Lower lobe of right lung (tissue), 2 donors: Measurements from ENCODE around the gene SYCP1. TPM values are rescaled to one million over a fixed set of nuclear protein-coding genes. Genes with fewer than 3 reads are reported as not detected.
A peak's percentile ranks its signal among the peaks of the same experiment; 100 is the strongest.

Source experiments
- ATAC-seq, 2 donors: fragments of 200-7000 bp; cut with Tn5 transposase; one replicate each; pipeline ENCODE4 v1.9.1; 2020 to 2022; ENCODE audit warnings: mild to moderate bottlenecking in 2 of 2, moderate library complexity in 2 of 2
- DNase-seq: peaks from one replicate; pipeline ENCODE4 v3.0.0-alpha.2; 2020
- H3K27ac ChIP-seq: fragments of 200-600 bp; one replicate; pipeline ENCODE4 v1.8.0; 2022
- H3K27me3 ChIP-seq: fragments of 200-600 bp; one replicate; pipeline ENCODE4 v1.8.0; 2022; ENCODE audit warnings: low read depth
- H3K36me3 ChIP-seq: fragments of 200-600 bp; one replicate; pipeline ENCODE4 v1.8.0; 2022; ENCODE audit warnings: mild to moderate bottlenecking
- H3K4me1 ChIP-seq: fragments of 200-600 bp; one replicate; pipeline ENCODE4 v1.8.0; 2022
- H3K4me3 ChIP-seq: fragments of 200-600 bp; one replicate; pipeline ENCODE4 v1.8.0; 2022; ENCODE audit warnings: mild to moderate bottlenecking
- H3K9me3 ChIP-seq: fragments of 200-600 bp; one replicate; pipeline ENCODE4 v1.8.0; 2022
- intact Hi-C: fragments of 100-400 bp; cut with DNase I; formaldehyde crosslinking; loops from one replicate; pipeline ENCODE4 v1.11.0; 2022
- total RNA-seq: library from RNA; stranded (reverse); fragmentation: NEBNext Ultra II Directional; extraction: Animal tissue kit (Norgen Biotek cat#: 25700); gene quantifications from one replicate; pipeline ENCODE4 v1.2.1, GENCODE V29; 2021
- TF ChIP-seq, protein P1 (sequence below): fragments of 200-600 bp; IDR thresholded peaks from one replicate; pipeline ENCODE4 v1.8.0; 2022; ENCODE audit warnings: antibody characterized with exemption, mild to moderate bottlenecking
- donor health status: DM: no; HTN: yes; CAD: no; lungs with severe emphysema.

SYCP1 gene
- total RNA-seq, 1 donor from 2014 or later = not detected

DNA sequence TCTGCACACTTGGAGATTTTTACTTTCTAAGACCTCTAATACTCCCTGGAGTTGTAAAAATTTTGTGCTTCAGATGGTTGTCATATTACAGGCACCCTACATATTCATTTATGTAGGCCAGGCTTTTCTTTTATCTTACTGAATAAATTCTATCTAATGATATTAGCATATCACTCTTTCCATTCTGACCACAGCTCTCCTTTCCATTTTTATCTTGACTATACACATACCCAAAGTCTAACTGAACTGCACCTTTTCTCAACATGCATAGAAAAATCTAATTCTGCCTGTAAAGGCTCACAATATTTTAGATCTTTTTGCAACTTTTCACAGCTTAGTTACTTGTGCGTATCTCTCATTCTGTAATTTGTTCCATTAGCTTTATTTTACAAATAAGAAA is 122.2 kb downstream of the SYCP1 start:
- H3K27ac ChIP-seq = no peak overlapping the region
- DNase-seq (no peak), ATAC-seq (no peak)
- H3K4me1 ChIP-seq = no peaks in the 10 kb centered on the region
- TF ChIP-seq, protein P1, sequence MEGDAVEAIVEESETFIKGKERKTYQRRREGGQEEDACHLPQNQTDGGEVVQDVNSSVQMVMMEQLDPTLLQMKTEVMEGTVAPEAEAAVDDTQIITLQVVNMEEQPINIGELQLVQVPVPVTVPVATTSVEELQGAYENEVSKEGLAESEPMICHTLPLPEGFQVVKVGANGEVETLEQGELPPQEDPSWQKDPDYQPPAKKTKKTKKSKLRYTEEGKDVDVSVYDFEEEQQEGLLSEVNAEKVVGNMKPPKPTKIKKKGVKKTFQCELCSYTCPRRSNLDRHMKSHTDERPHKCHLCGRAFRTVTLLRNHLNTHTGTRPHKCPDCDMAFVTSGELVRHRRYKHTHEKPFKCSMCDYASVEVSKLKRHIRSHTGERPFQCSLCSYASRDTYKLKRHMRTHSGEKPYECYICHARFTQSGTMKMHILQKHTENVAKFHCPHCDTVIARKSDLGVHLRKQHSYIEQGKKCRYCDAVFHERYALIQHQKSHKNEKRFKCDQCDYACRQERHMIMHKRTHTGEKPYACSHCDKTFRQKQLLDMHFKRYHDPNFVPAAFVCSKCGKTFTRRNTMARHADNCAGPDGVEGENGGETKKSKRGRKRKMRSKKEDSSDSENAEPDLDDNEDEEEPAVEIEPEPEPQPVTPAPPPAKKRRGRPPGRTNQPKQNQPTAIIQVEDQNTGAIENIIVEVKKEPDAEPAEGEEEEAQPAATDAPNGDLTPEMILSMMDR = no peak
- no peaks in the 10 kb centered on the region for H3K36me3 ChIP-seq
- intact Hi-C loops = loop anchor here (5.0 kb wide), 1 partner anchor 135 kb away; no protein-coding TSS in a partner anchor
- H3K9me3 ChIP-seq = no peaks in the 10 kb centered on the region
- H3K4me3 ChIP-seq = no peak overlapping the region
- no peaks in the 10 kb centered on the region for H3K27me3 ChIP-seq

DNA sequence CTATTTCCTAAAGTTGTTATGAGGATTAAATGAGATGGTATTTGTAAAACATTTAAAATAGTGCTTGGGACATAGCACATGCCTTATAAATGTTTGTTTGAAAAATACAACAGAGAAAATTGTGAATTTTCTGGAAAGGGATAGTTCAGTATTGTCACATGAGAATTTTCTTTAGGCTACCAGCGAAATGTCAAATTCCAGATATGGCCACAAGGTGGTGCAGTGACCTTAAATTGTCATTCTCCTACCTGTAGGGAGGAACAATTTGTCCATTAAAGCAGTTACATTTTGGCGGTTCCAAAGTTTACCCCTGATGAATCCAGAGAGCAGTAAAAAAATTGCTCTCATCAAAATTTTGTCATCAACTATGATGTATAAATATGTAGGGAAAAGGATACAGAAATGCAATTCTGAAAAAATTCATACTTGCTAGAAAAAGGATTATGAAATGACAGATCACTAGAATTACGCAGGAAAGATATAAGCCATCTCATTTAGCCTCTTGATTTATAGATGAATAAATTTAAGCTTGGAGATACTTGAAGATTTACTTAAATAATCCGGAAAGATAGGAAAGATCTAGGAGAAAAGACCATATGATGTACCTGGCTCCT is 124.7 kb downstream of the SYCP1 start:
- Histone ChIP-seq H3K4me3 (no peak overlapping the region), H3K27ac (no peak overlapping the region), H3K4me1 (no peaks in the 10 kb centered on the region), H3K9me3 (no peaks in the 10 kb centered on the region), H3K27me3 (no peaks in the 10 kb centered on the region), H3K36me3 (no peaks in the 10 kb centered on the region)
- ATAC-seq = peak; percentile 52 to 53
- TF ChIP-seq, protein P1 = peak; percentile 88
- intact Hi-C loops = loop anchor here (5.0 kb wide), 1 partner anchor 133 kb away; no protein-coding TSS in a partner anchor
- no peak for DNase-seq

DNA sequence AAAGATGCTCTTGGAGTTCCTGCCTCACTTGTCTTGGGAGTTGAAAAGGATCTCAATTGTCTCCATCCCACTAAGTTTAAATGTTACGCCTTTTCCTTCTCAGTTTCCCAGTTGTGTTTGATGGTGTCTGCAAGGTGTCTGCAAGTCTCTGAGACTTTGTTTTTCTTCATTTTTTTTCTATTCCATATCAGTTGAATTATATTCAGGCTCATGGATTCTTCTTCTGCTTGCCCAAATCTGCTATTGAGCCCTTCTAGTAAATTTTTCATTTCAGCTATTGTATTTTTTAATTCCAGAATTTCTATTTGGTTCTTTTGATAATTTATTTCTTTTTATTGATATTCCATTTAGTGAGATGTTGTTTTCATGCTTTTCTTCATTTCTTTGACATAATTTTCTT is 127.6 kb downstream of the SYCP1 start:
- DNase-seq (no peak), ATAC-seq (no peak)
- Histone ChIP-seq H3K4me1 (no peaks in the 10 kb centered on the region), H3K27ac (no peak overlapping the region), H3K9me3 (no peaks in the 10 kb centered on the region), H3K36me3 (no peaks in the 10 kb centered on the region), H3K4me3 (no peak overlapping the region), H3K27me3 (no peaks in the 10 kb centered on the region)
- TF ChIP-seq, protein P1 = no peak
- intact Hi-C loops = no loop called here

DNA sequence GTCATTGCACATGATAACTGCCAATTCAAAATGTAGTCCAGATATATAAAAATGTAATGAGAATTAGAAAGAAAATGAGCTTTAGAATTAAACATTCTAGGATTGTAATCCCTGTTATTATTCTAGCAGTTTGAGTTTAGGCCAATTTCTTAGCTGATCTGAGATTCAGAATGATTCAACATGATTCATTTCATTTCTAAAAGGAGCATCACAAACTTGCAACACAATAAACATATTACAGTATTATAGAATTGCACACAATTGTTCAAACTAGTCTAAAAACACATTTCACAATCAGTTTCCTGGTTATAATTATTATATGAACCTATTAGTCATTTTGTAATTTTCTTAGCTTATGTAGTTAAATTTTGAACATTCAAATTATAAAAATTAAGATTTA is 131.6 kb downstream of the SYCP1 start:
- intact Hi-C loops = no loop called here
- Histone ChIP-seq H3K27me3 (no peaks in the 10 kb centered on the region), H3K27ac (no peak overlapping the region), H3K4me1 (no peaks in the 10 kb centered on the region), H3K4me3 (no peak overlapping the region), H3K36me3 (no peaks in the 10 kb centered on the region), H3K9me3 (peaks cover 15% of the 10 kb centered on the region)
- no peak for ATAC-seq
- TF ChIP-seq, protein P1 = no peak
- DNase-seq = no peak

DNA sequence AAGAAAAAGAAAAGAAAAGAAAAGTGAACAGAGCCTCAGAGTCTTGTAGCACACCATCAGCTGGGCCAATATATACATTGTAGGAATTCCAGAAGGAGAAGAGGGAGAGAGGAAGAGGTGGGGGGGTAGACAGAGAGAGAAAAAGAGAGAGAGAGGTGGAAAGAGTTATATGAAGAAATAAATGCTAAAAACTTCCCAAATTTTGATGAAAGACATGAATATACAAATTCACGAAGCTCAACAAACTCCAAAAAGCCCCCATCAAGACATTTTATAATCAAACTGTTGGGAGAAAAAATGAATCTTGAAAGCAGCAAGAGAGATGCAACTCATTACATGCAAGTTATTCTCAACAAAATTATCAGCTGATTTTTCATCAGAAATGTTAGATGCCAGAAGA is 133.4 kb downstream of the SYCP1 start:
- intact Hi-C loops = no loop called here
- no peaks in the 10 kb centered on the region for H3K36me3 ChIP-seq
- H3K4me1 ChIP-seq = no peaks in the 10 kb centered on the region
- no peaks in the 10 kb centered on the region for H3K27me3 ChIP-seq
- TF ChIP-seq, protein P1 = no peak
- H3K27ac ChIP-seq = no peak overlapping the region
- no peak overlapping the region for H3K4me3 ChIP-seq
- peaks cover 15% of the 10 kb centered on the region for H3K9me3 ChIP-seq
- DNase-seq (no peak), ATAC-seq (no peak)
